Pons (tissue), 1 donor: ENCODE data around the gene ARHGAP15.

Experiments
- DNase-seq: peaks from one replicate; pipeline ENCODE4 v3.0.0-alpha.2; 2016; ENCODE audit warnings: low spot score

Gene ARHGAP15

GRCh38 chr2:143453981-143454511 is 324.8 kb downstream of the ARHGAP15 start:
- no peak for DNase-seq

- DNase-seq = no peak
Measured at GRCh38 chr2:143455317-143455716, 326.1 kb downstream of the ARHGAP15 start.

DNA sequence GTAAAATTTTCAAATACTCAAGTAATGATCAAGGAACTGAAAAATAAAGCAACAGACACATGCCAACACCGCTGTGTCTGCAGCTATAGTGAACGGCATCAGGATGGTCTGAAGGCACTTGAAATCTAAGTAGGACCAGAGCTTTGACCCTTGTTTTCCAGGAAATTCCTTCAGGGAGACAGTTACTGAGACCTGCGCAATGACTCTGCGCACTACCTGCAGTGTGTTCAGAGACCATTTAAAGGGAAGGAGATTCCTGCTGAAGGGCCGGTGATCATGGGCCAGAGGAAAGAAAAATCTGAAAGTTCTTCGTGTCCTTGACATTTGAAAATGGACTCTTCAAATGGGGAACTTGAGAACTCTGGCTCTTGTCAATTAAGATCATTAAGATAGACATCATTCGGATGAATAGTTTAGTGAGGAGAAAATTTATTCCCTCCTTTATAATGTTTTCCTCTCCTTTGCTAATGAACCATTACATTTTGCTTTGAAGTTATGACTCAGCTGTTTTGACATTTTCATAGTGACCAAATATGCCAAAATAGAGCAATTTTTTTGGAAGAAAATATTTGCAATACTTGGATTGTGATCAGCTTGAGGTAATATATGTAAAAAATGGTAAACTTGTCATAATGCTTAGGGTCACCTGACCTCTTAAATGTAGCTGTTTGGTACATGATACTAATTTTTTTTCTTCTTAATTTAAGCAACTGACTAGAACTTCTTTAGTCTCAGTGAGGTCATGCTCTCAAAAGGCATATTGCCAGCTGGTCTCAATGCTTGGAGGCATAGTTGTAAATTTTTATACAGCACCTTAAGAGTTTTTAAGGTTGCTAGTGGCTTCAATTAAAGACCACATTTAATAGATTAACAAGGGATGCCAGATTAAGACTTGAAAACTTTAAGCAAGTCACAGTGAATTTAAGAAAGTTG is 329.3 kb downstream of the ARHGAP15 start:
- no peak for DNase-seq

GRCh38 chr2:143460382-143460781 is 331.2 kb downstream of the ARHGAP15 start:
- no peak for DNase-seq

DNA sequence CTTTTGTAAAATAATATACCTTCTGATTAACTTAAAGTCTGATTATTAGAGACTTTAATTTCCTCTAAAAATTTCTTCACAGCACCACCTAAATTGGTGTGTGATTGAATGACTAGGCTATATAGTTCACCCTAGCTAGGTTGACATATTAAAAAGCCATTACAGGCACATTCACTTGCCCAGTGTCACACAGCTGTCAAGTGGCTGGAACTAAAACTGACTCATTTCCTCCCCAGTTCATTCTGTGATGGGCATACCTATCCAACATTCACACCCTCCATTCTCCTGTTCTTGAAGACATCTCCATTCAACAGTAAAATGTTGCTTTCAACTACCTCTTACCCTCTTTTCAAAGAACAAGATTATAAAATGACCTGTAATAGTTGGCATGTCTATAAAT is 334.5 kb downstream of the ARHGAP15 start:
- no peak for DNase-seq

DNA sequence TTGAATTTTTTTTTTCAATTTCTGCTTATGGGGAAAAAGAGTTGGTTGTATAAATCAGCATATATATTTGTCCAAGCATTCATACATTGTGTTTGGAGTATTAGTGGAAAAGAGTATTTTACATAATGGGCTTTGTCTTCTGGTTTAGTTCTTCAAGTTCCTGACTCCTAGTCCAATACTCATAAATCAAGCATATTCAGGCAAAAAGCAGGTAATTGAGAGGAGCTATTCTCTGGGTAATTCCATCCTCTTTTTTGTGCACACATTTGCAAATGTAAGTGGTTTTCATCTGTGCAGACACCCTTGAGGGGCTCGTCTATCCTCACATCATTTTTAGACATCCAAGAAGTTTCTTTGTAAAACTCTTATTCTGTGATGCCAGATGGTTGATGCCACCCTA is 337.2 kb downstream of the ARHGAP15 start:
- DNase-seq = no peak

- no peak for DNase-seq
Measured at GRCh38 chr2:143467011-143467410, 337.8 kb downstream of the ARHGAP15 start.

DNA sequence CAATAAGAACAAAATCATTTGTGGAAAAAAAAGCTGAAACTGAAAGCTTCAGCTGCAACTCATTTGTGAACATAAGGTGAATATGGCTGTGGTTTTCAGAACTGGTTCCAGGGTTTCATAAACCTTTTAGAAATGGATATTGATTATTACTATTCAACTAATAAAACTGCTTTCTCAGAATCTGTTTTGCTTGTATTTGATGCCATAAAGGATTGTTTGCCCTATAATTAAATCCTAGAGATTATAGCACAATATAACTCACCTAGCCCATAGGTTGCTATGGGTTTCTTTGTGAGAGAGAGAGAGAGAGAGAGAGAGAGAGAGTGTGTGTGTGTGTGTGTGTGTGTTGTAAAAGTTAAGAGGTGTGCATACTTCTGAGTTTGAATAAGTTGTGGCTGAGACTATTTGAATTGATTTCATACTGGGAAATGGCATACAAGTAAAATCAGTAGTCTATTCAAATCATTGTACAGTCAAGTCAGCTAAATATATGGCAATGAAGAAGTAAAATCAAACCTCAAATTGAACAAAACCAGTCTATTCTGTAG is 339.2 kb downstream of the ARHGAP15 start:
- no peak for DNase-seq

GRCh38 chr2:143469323-143469722 is 340.1 kb downstream of the ARHGAP15 start:
- no peak for DNase-seq

DNA sequence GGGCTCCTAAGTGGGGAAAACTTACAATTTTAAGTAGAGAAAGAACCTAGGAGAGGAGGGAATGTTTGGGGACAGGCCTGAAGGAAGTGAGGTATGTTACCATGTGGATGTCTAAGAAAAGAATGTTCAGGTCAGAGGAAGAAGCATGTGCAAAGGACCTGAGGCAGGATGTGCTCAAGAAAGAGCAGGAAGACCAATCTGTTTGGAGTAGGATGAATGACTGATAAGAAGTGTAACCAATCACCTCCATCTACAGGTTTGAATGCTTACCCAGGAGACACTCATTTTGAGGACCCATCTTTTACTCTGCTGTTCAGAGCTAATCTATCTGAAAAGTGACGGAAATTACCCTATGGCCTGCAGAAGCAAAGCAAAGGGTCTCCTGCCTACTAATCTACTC is 342.3 kb downstream of the ARHGAP15 start:
- DNase-seq = no peak

- DNase-seq = no peak
Measured at GRCh38 chr2:143473216-143473615, 344.0 kb downstream of the ARHGAP15 start.

GRCh38 chr2:143473820-143474219 is 344.6 kb downstream of the ARHGAP15 start:
- no peak for DNase-seq

DNA sequence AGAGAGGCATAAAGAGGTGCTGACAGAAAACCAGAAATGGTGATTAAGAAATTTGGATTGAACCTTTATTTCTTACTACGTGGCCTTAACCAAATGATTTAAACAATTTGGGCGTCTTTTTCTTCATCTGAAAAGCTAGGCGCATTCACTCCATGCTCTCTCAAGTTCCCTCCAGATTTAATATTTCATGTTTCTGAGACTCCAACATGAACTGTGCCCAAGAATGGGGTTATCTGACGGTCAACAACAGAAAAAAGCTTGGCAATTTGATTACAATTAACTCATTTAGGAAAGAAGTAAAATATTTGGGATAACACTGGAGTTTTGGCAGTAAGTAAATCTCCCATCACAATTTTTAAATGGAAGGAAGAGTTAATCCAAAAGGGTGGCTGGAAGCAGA is 345.4 kb downstream of the ARHGAP15 start:
- DNase-seq = no peak

GRCh38 chr2:143475041-143475776 is 346.0 kb downstream of the ARHGAP15 start:
- DNase-seq = no peak

DNA sequence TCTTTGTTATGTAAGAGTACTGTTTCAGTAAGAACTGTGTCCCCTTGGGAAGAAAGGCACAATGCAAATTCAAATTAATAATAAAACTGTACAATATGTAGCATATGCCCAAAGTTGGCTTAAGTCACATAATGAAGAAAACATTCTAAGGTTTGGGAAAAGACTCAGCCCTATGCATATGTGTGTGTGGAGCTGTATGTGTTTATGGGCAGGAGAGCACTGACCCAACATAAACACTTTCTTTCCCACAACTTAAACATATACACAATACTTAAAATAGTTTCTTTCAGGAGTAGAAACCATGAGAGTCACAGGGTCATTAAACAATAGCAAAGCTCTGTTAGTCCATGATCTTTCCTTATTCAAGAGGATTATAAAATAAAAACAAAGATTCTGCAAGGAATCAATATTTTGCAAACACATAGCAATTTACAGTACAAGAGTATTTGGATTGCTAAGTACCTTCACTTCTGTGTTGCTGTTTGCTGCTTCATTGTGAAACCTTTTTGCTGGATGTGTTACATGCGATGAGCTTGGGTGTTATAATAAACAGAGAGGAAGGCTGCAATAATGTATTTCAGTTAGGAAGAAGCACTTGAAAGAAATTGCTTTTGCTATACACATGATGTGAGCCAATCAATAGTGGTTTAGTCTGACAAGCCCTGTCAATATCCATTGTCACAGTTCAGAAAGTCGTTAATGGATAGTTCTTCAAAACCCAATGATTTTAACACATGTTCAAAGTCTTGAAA is 347.3 kb downstream of the ARHGAP15 start:
- DNase-seq = no peak

DNA sequence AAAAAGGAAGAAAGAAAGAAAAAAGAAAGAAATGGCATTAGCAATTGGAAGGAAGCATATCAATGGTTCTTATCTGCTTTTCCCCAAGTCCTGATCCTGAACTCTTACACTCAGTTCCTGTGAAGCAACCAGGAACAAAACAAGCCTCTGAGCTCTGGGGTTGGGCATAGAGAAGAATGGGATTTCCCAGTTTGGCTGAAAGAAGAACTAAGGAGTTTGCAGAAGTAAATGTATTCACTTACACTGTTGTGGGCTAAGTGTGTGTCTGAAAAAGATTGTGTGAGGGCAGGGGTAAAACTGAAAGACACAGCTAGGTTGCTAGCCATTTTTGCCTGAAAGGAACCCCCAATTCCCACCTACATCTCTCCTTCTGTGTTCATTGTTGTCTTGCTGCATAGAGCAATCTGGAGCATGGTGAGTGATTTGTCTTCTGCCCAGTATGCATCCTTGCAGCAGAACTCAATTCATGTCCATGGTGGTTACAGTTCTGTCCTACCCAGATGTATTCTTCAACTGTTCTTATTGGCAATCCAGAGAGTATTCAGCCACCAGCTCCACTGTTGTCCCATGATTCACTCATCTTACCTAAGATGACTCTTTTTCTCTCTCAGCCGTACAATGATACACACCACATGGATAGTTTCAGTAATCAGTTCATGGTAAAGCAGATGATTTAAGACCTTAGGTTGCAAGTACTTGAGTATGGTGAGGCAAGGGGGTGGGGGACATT is 348.7 kb downstream of the ARHGAP15 start:
- DNase-seq = no peak

GRCh38 chr2:143480086-143480485 is 350.9 kb downstream of the ARHGAP15 start:
- no peak for DNase-seq

DNA sequence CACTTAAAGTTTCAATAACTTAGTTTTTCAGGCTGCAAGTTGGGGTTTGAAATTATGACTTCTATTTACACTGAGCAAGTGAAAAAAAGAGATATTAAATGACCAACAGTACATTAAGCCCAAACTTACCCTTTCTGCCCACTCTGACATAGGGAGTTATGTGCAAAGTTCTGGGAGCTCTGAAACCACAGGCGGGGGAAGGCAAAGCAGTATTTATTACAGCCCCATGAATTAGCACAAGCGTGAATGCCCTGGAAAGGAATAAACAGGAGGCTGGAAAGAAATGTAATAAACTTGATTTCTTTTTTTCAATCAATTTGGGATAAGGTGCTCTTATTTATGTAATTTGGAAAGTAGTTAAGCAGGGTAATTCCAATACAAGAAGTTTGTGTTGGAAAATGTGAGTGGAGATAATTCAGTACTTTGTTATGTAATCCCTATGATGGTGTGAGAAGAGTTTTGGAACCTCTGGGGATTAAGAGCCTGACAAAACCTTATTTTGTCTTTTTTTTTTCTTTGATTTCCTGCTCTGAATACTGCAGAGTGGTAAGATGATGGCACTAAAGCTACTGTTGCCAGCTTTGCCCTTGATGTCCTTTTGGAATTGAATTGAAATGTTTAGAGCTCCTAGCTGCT is 351.5 kb downstream of the ARHGAP15 start:
- no peak for DNase-seq

DNA sequence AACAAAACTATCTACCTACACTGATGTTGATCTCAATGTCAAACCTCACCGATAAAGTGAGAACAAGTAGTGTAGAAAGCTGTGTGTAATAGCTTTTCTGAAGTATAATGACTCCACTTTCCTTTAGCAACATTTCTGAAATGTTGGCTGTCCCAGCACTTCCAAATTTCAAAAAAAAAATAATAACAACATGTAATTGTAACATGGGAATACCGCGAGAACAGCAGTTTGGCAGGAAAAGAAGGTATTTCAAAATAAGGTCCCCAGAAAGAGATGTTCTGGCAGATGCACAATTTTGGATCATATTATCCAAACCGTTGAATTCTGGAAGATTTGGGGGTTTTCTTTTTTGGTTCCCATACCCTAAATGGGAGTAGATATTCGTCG is 352.0 kb downstream of the ARHGAP15 start:
- DNase-seq = no peak

DNA sequence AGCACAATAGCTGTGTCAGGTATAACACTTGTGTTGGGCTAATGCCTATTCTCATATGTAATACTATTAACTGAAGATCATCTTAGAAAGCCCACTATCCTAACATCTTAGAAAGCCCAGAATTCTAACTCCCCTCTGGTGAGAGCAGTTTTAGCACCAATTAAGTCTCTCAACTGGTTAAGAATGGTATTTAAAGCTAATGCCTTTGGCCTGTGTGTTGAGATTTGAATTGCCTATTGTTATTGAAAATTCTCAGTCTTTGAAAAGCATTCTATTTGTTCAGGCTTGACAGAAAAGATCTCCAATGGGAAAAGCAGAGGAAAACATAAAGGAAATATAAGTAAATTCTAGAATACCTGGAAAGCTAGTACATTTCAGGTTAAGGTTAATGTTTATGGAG is 352.5 kb downstream of the ARHGAP15 start:
- DNase-seq = no peak

DNA sequence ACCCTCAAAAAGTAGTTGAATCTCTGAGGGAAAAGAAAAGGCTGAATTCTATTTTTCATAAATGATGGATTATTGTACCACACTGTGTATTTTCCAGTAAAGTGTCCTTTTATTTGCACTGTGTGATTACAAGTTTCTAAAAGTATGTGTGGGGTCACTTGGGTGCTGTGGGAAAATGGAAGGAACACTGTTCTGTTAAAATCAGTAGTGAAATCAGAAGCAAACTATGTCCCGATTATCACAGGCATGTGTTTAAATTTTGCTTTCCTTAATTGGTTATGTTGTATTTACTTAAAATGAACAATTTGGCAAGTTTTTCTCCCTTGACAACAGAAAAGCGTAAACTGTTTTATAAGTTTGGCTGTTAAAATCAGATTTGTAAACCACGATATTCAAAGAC is 353.1 kb downstream of the ARHGAP15 start:
- DNase-seq = no peak
